Measurements from ENCODE around the gene ZFAND3.

The ZFAND3 gene

GRCh38 chr6:37800703-37801604 lies 18.6 kb upstream of the ZFAND3 start:
- Histone ChIP-seq H3K9me3 (ENCODE audit: control insufficient read depth, low read length) (no peaks in the 10 kb centered on the region), H2BK12ac (ENCODE audit: low read length in 2 of 2) (no peak overlapping the region), H3K79me1 (replicated peaks; ENCODE audit: low read length, poor library complexity, severe bottlenecking) (no peaks in the 10 kb centered on the region), H4K91ac (ENCODE audit: low read length) (no peak overlapping the region), H3K36me3 (ENCODE audit: control insufficient read depth in 1 of 2, insufficient read depth in 2 of 2, low read depth in 1 of 2, low read length in 2 of 2) (no peaks in the 10 kb centered on the region), H2BK15ac (ENCODE audit: low read depth, poor library complexity, severe bottlenecking) (peak overlapping the region; percentile 33), H2AK5ac (ENCODE audit: low read length, severe bottlenecking) (no peak overlapping the region), H2BK5ac (ENCODE audit: low read depth, low read length, poor library complexity, severe bottlenecking) (no peak overlapping the region), H2BK120ac (ENCODE audit: low read depth, low read length) (no peak overlapping the region), H3K18ac (ENCODE audit: low read depth in 1 of 2, low read length in 2 of 2) (no peak overlapping the region), H3K9ac (ENCODE audit: low read length) (no peak overlapping the region), H3K23ac (ENCODE audit: low read length in 2 of 2) (no peak overlapping the region), H3K4me1 (ENCODE audit: control insufficient read depth, insufficient read depth, low read depth, low read length) (peaks cover 4% of the 10 kb centered on the region), H3K27ac (ENCODE audit: low read length, poor library complexity, severe bottlenecking) (no peak overlapping the region), H3K14ac (ENCODE audit: low read length in 2 of 2) (no peak overlapping the region), H3K4me3 (ENCODE audit: insufficient read depth in 1 of 2, low read depth in 1 of 2, low read length in 2 of 2) (no peak overlapping the region), H3K4me2 (ENCODE audit: low read length, poor library complexity, severe bottlenecking) (no peak overlapping the region), H3K4ac (ENCODE audit: low read depth in 1 of 2, low read length in 2 of 2) (no peak overlapping the region), H4K8ac (ENCODE audit: low read length) (no peak overlapping the region), H3K27me3 (ENCODE audit: control insufficient read depth in 1 of 2, insufficient read depth in 1 of 2, low read length in 2 of 2) (peaks cover 0 to 5% of the 10 kb centered on the region in 2 experiments), H2AFZ (ENCODE audit: low read depth, low read length) (no peak overlapping the region)
- DNase-seq = no peak
- 85% methylated on average over 8 of the region's 10 CpGs for WGBS

- Histone ChIP-seq H3K79me1 (replicated peaks; ENCODE audit: low read length, poor library complexity, severe bottlenecking) (no peaks in the 10 kb centered on the region), H3K27me3 (ENCODE audit: control insufficient read depth in 1 of 2, insufficient read depth in 1 of 2, low read length in 2 of 2) (peaks cover 0 to 5% of the 10 kb centered on the region in 2 experiments), H2BK120ac (ENCODE audit: low read depth, low read length) (no peak overlapping the region), H3K4me1 (ENCODE audit: control insufficient read depth, insufficient read depth, low read depth, low read length) (no peaks in the 10 kb centered on the region), H2AK5ac (ENCODE audit: low read length, severe bottlenecking) (no peak overlapping the region), H3K9ac (ENCODE audit: low read length) (no peak overlapping the region), H2AFZ (ENCODE audit: low read depth, low read length) (no peak overlapping the region), H3K27ac (ENCODE audit: low read length, poor library complexity, severe bottlenecking) (no peak overlapping the region), H3K4me2 (ENCODE audit: low read length, poor library complexity, severe bottlenecking) (no peak overlapping the region), H3K36me3 (ENCODE audit: control insufficient read depth in 1 of 2, insufficient read depth in 2 of 2, low read depth in 1 of 2, low read length in 2 of 2) (no peaks in the 10 kb centered on the region), H2BK12ac (ENCODE audit: low read length in 2 of 2) (no peak overlapping the region), H3K4ac (ENCODE audit: low read depth in 1 of 2, low read length in 2 of 2) (no peak overlapping the region), H4K91ac (ENCODE audit: low read length) (no peak overlapping the region), H3K23ac (ENCODE audit: low read length in 2 of 2) (no peak overlapping the region), H3K18ac (ENCODE audit: low read depth in 1 of 2, low read length in 2 of 2) (no peak overlapping the region), H3K9me3 (ENCODE audit: control insufficient read depth, low read length) (no peaks in the 10 kb centered on the region), H3K4me3 (ENCODE audit: insufficient read depth in 1 of 2, low read depth in 1 of 2, low read length in 2 of 2) (no peak overlapping the region), H2BK15ac (ENCODE audit: low read depth, poor library complexity, severe bottlenecking) (no peak overlapping the region), H4K8ac (ENCODE audit: low read length) (no peak overlapping the region), H3K14ac (ENCODE audit: low read length in 2 of 2) (no peak overlapping the region), H2BK5ac (ENCODE audit: low read depth, low read length, poor library complexity, severe bottlenecking) (no peak overlapping the region)
- no peak for DNase-seq
Measured at GRCh38 chr6:37801605-37801940, 18.0 kb upstream of the ZFAND3 start.

GRCh38 chr6:37802810-37803209 lies 16.7 kb upstream of the ZFAND3 start:
- Histone ChIP-seq H3K9ac (ENCODE audit: low read length) (no peak overlapping the region), H3K4me2 (ENCODE audit: low read length, poor library complexity, severe bottlenecking) (no peak overlapping the region), H2BK120ac (ENCODE audit: low read depth, low read length) (no peak overlapping the region), H3K36me3 (ENCODE audit: control insufficient read depth in 1 of 2, insufficient read depth in 2 of 2, low read depth in 1 of 2, low read length in 2 of 2) (no peaks in the 10 kb centered on the region), H3K9me3 (ENCODE audit: control insufficient read depth, low read length) (no peaks in the 10 kb centered on the region), H3K14ac (ENCODE audit: low read length in 2 of 2) (no peak overlapping the region), H2BK15ac (ENCODE audit: low read depth, poor library complexity, severe bottlenecking) (no peak overlapping the region), H3K27me3 (ENCODE audit: control insufficient read depth in 1 of 2, insufficient read depth in 1 of 2, low read length in 2 of 2) (peaks cover 0 to 9% of the 10 kb centered on the region in 2 experiments), H2BK12ac (ENCODE audit: low read length in 2 of 2) (no peak overlapping the region), H3K18ac (ENCODE audit: low read depth in 1 of 2, low read length in 2 of 2) (no peak overlapping the region), H3K23ac (ENCODE audit: low read length in 2 of 2) (no peak overlapping the region), H4K91ac (ENCODE audit: low read length) (no peak overlapping the region), H3K4me1 (ENCODE audit: control insufficient read depth, insufficient read depth, low read depth, low read length) (peaks cover 3% of the 10 kb centered on the region), H2AFZ (ENCODE audit: low read depth, low read length) (no peak overlapping the region), H3K79me1 (replicated peaks; ENCODE audit: low read length, poor library complexity, severe bottlenecking) (no peaks in the 10 kb centered on the region), H2AK5ac (ENCODE audit: low read length, severe bottlenecking) (no peak overlapping the region), H2BK5ac (ENCODE audit: low read depth, low read length, poor library complexity, severe bottlenecking) (no peak overlapping the region), H3K27ac (ENCODE audit: low read length, poor library complexity, severe bottlenecking) (no peak overlapping the region), H3K4me3 (ENCODE audit: insufficient read depth in 1 of 2, low read depth in 1 of 2, low read length in 2 of 2) (no peak overlapping the region), H3K4ac (ENCODE audit: low read depth in 1 of 2, low read length in 2 of 2) (no peak overlapping the region), H4K8ac (ENCODE audit: low read length) (no peak overlapping the region)
- 74% methylated on average over 2 of the region's 2 CpGs for WGBS
- DNase-seq = no peak

GRCh38 chr6:37804586-37804985 lies 14.9 kb upstream of the ZFAND3 start:
- 91% methylated on average over 1 of the region's 1 CpG for whole genome bisulfite sequencing
- H3K23ac ChIP-seq (ENCODE audit: low read length in 2 of 2) = no peak overlapping the region
- no peak for DNase-seq

More at GRCh38 chr6:37804586-37804985, 14.9 kb upstream of the ZFAND3 start:
- Histone ChIP-seq H3K4me1 (ENCODE audit: control insufficient read depth, insufficient read depth, low read depth, low read length) (peaks cover 4% of the 10 kb centered on the region), H2BK5ac (ENCODE audit: low read depth, low read length, poor library complexity, severe bottlenecking) (no peak overlapping the region), H2AK5ac (ENCODE audit: low read length, severe bottlenecking) (no peak overlapping the region), H3K27ac (ENCODE audit: low read length, poor library complexity, severe bottlenecking) (no peak overlapping the region), H3K27me3 (ENCODE audit: control insufficient read depth in 1 of 2, insufficient read depth in 1 of 2, low read length in 2 of 2) (peaks cover 0 to 10% of the 10 kb centered on the region in 2 experiments), H3K9me3 (ENCODE audit: control insufficient read depth, low read length) (no peaks in the 10 kb centered on the region), H3K14ac (ENCODE audit: low read length in 2 of 2) (no peak overlapping the region), H3K36me3 (ENCODE audit: control insufficient read depth in 1 of 2, insufficient read depth in 2 of 2, low read depth in 1 of 2, low read length in 2 of 2) (no peaks in the 10 kb centered on the region), H3K4ac (ENCODE audit: low read depth in 1 of 2, low read length in 2 of 2) (no peak overlapping the region), H3K18ac (ENCODE audit: low read depth in 1 of 2, low read length in 2 of 2) (no peak overlapping the region), H3K79me1 (replicated peaks; ENCODE audit: low read length, poor library complexity, severe bottlenecking) (no peaks in the 10 kb centered on the region), H4K91ac (ENCODE audit: low read length) (no peak overlapping the region), H3K9ac (ENCODE audit: low read length) (no peak overlapping the region), H3K4me2 (ENCODE audit: low read length, poor library complexity, severe bottlenecking) (no peak overlapping the region), H4K8ac (ENCODE audit: low read length) (no peak overlapping the region), H3K4me3 (ENCODE audit: insufficient read depth in 1 of 2, low read depth in 1 of 2, low read length in 2 of 2) (no peak overlapping the region), H2AFZ (ENCODE audit: low read depth, low read length) (no peak overlapping the region), H2BK12ac (ENCODE audit: low read length in 2 of 2) (no peak overlapping the region), H2BK120ac (ENCODE audit: low read depth, low read length) (no peak overlapping the region), H2BK15ac (ENCODE audit: low read depth, poor library complexity, severe bottlenecking) (no peak overlapping the region)
